Measurements from ENCODE around the gene CES1. TPM values are rescaled to one million over a fixed set of nuclear protein-coding genes. Genes with fewer than 3 reads are reported as not detected.
"Not testable (repeated sequence)": the region's sequence is repeated elsewhere in the genome, so short reads cannot be mapped to it uniquely, and the experiment has no call there.

Gene CES1
- total and polyA plus RNA-seq, 2 donors (not counting 1 experiment from before 2014, with no cell fraction given): 15.0 to 41.6 TPM

DNA sequence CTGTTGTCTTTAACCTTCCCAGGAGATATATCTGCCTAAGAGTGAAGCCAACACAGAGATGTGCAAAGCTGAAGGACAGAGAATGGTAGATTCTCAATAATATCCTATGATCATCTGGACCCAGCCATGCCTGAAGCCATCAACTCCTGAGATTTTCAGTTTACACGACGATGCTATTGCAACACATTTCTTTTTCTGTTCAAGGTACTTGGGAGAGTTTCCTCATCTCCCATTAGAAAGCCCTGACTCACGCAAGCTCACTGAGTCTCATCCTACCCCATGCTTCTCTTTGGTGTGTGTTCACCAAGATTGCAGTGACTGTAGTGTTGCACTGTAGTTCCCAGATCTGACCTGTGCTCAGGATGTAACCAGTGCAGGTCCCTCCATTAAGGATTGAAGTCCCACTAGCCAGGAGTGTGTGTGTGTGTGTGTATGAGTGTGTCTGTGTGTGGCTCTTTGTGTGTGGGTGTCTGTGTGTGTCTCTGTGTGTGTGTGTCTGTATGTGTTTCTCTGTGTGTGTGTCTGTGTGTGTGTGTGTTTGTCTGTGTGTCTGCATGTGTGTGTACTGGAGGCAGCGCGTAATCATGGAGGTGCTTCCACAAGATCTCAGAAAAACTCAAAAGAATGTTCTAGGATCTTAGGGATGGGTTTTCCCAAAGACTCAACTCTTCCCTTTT lies 15.5 kb downstream of the CES1 start:
- Histone ChIP-seq H3K36me3 (ENCODE audit: control insufficient read depth, insufficient read depth, low read length) (no peaks in the 10 kb centered on the region), H3K4me1 (ENCODE audit: control insufficient read depth, extremely low read depth, insufficient read depth, low read length) (no peaks in the 10 kb centered on the region), H4K20me1 (ENCODE audit: control insufficient read depth, extremely low read depth, insufficient read depth, low read length) (no peaks in the 10 kb centered on the region)

DNA sequence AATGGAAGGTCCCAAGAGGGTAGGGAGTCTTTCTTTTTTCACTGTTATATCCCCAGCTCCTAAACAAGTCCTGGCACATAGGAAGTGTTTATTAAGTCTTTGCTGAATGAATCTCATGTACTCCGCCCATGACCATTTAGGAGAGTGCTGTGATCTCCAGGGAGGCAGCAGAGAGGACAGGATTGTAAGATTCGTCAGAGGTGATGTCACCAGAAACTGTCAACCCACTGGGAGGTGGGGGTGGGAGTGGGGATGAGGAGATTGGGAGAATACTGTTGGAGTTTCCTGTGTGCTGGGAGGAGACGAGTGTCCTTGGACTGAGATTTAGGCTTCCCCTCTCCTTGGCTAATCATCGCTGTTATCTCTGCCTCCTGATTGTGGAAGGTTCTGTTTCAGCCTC lies 16.7 kb downstream of the CES1 start:
- not testable (repeated sequence) for H4K20me1 ChIP-seq (ENCODE audit: control insufficient read depth, extremely low read depth, insufficient read depth, low read length); DNase-seq (ENCODE audit: low read depth in 2 of 2); H3K4me3 ChIP-seq (replicated peaks in 1 of 4; ENCODE audit: control extremely low read depth in 1 of 4, insufficient read depth in 1 of 4, low read depth in 3 of 4, low read length in 4 of 4); H3K9me3 ChIP-seq (ENCODE audit: control insufficient read depth, insufficient read depth, low read depth, low read length); H3K4me1 ChIP-seq (ENCODE audit: control insufficient read depth, extremely low read depth, insufficient read depth, low read length); H3K4me2 ChIP-seq (ENCODE audit: extremely low read depth, insufficient read depth, low read length); H2AFZ ChIP-seq (ENCODE audit: low read length); H3K9ac ChIP-seq (ENCODE audit: insufficient read depth, low read length); H3K27ac ChIP-seq (ENCODE audit: insufficient read depth, low read length); H3K79me2 ChIP-seq (ENCODE audit: control insufficient read depth, insufficient read depth, low read length); H3K36me3 ChIP-seq (ENCODE audit: control insufficient read depth, insufficient read depth, low read length); H3K27me3 ChIP-seq (ENCODE audit: control insufficient read depth, insufficient read depth, low read length)

More for the DNA sequence above, 15.5 kb downstream of the CES1 start:
- Histone ChIP-seq H3K27ac (ENCODE audit: insufficient read depth, low read length) (no peak overlapping the region), H2AFZ (ENCODE audit: low read length) (no peak overlapping the region), H3K79me2 (ENCODE audit: control insufficient read depth, insufficient read depth, low read length) (no peaks in the 10 kb centered on the region), H3K27me3 (ENCODE audit: control insufficient read depth, insufficient read depth, low read length) (no peaks in the 10 kb centered on the region), H3K4me3 (replicated peaks in 1 of 4; ENCODE audit: control extremely low read depth in 1 of 4, insufficient read depth in 1 of 4, low read depth in 3 of 4, low read length in 4 of 4) (no peak overlapping the region), H3K4me2 (ENCODE audit: extremely low read depth, insufficient read depth, low read length) (no peak overlapping the region), H3K9me3 (ENCODE audit: control insufficient read depth, insufficient read depth, low read depth, low read length) (no peaks in the 10 kb centered on the region), H3K9ac (ENCODE audit: insufficient read depth, low read length) (no peak overlapping the region)
- no peak for DNase-seq (ENCODE audit: low read depth in 2 of 2)
- TF ChIP-seq, protein P1, sequence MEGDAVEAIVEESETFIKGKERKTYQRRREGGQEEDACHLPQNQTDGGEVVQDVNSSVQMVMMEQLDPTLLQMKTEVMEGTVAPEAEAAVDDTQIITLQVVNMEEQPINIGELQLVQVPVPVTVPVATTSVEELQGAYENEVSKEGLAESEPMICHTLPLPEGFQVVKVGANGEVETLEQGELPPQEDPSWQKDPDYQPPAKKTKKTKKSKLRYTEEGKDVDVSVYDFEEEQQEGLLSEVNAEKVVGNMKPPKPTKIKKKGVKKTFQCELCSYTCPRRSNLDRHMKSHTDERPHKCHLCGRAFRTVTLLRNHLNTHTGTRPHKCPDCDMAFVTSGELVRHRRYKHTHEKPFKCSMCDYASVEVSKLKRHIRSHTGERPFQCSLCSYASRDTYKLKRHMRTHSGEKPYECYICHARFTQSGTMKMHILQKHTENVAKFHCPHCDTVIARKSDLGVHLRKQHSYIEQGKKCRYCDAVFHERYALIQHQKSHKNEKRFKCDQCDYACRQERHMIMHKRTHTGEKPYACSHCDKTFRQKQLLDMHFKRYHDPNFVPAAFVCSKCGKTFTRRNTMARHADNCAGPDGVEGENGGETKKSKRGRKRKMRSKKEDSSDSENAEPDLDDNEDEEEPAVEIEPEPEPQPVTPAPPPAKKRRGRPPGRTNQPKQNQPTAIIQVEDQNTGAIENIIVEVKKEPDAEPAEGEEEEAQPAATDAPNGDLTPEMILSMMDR (conservative IDR thresholded peaks at IDR 0.05 in 1 of 2, IDR thresholded peaks at IDR 0.05 in 1 of 2; ENCODE audit: low read depth in 1 of 2, low read length in 2 of 2): no peak
- no peak for TF ChIP-seq EZH2 (IDR thresholded peaks at IDR 0.05; ENCODE audit: low read length, missing control alignments)

DNA sequence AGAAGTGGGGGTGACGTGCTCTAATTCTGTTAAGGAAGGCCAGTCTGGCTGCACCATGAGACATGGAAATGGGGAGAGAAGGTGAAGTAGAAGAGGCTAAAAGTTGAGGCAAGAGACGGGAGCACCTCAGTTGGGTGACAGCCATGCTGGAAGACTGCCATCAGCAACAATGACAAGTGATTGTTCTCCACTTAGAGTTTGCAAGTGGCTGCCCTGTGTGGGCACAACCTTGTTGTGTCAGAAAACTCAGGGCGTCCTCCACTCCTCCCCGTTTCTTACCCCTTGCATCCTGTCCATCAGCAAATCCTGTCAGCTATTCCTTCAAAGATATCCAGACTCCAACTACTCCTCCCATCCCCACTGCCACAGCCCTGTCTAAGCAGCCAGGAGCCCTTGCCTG lies 17.6 kb downstream of the CES1 start:
- no peak overlapping the region for H3K9ac ChIP-seq (ENCODE audit: insufficient read depth, low read length)
- H3K27ac ChIP-seq (ENCODE audit: insufficient read depth, low read length): no peak overlapping the region
- H4K20me1 ChIP-seq (ENCODE audit: control insufficient read depth, extremely low read depth, insufficient read depth, low read length): no peaks in the 10 kb centered on the region
- DNase-seq (ENCODE audit: low read depth in 2 of 2): no peak
- no peaks in the 10 kb centered on the region for H3K36me3 ChIP-seq (ENCODE audit: control insufficient read depth, insufficient read depth, low read length)
- H2AFZ ChIP-seq (ENCODE audit: low read length): no peak overlapping the region
- H3K4me2 ChIP-seq (ENCODE audit: extremely low read depth, insufficient read depth, low read length): no peak overlapping the region
- no peaks in the 10 kb centered on the region for H3K4me1 ChIP-seq (ENCODE audit: control insufficient read depth, extremely low read depth, insufficient read depth, low read length)
- H3K79me2 ChIP-seq (ENCODE audit: control insufficient read depth, insufficient read depth, low read length): no peaks in the 10 kb centered on the region
- no peaks in the 10 kb centered on the region for H3K9me3 ChIP-seq (ENCODE audit: control insufficient read depth, insufficient read depth, low read depth, low read length)
- no peak overlapping the region for H3K4me3 ChIP-seq (replicated peaks in 1 of 4; ENCODE audit: control extremely low read depth in 1 of 4, insufficient read depth in 1 of 4, low read depth in 3 of 4, low read length in 4 of 4)
- H3K27me3 ChIP-seq (ENCODE audit: control insufficient read depth, insufficient read depth, low read length): no peaks in the 10 kb centered on the region
- TF ChIP-seq, protein P1 (conservative IDR thresholded peaks at IDR 0.05 in 1 of 2, IDR thresholded peaks at IDR 0.05 in 1 of 2; ENCODE audit: low read depth in 1 of 2, low read length in 2 of 2): no peak
- TF ChIP-seq EZH2 (IDR thresholded peaks at IDR 0.05; ENCODE audit: low read length, missing control alignments): no peak

DNA sequence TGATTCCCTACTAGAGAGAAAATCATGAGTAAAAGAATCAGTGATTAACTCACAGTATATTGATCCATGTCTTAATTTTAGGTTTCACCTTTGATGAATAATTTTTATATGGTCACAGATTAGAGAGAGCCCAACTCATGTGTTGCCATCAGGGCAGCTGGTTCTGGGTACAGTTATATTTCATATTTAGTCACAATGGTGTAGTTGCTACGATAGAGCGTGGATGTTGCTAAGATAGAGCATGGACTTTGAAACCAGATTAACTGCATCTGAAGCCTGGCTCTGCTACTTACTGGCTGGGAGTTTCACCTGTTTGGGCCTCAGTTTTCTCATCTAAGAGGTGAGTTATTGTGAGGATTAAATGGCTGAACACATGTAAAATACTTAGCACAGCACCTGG lies 18.7 kb downstream of the CES1 start:
- H3K9ac ChIP-seq (ENCODE audit: insufficient read depth, low read length); H3K4me2 ChIP-seq (ENCODE audit: extremely low read depth, insufficient read depth, low read length); H2AFZ ChIP-seq (ENCODE audit: low read length); DNase-seq (ENCODE audit: low read depth in 2 of 2); H3K27me3 ChIP-seq (ENCODE audit: control insufficient read depth, insufficient read depth, low read length); H3K27ac ChIP-seq (ENCODE audit: insufficient read depth, low read length); H4K20me1 ChIP-seq (ENCODE audit: control insufficient read depth, extremely low read depth, insufficient read depth, low read length); H3K36me3 ChIP-seq (ENCODE audit: control insufficient read depth, insufficient read depth, low read length); H3K9me3 ChIP-seq (ENCODE audit: control insufficient read depth, insufficient read depth, low read depth, low read length); H3K4me3 ChIP-seq (replicated peaks in 1 of 4; ENCODE audit: control extremely low read depth in 1 of 4, insufficient read depth in 1 of 4, low read depth in 3 of 4, low read length in 4 of 4); H3K4me1 ChIP-seq (ENCODE audit: control insufficient read depth, extremely low read depth, insufficient read depth, low read length); H3K79me2 ChIP-seq (ENCODE audit: control insufficient read depth, insufficient read depth, low read length): not testable (repeated sequence)

DNA sequence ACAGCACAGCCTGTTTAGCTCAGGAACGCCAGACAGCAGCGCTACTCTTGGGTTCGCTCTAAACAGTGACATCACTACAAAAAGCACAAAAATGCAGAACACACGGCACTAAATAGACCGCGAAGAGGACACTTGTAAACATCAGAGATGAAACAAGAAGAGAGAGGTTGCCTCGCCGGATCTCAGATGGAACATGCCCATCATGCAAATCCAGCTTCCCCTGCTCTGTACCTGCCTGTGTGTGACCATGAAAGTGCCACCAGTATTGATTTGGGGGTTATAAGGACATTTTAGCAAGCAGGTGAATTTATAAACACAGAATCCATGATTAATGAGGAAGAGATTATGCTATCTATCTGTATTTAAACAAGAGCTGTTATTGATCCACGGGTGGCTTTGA lies 19.2 kb downstream of the CES1 start:
- DNase-seq (ENCODE audit: low read depth in 2 of 2); H3K27ac ChIP-seq (ENCODE audit: insufficient read depth, low read length); H3K4me1 ChIP-seq (ENCODE audit: control insufficient read depth, extremely low read depth, insufficient read depth, low read length); H3K4me3 ChIP-seq (replicated peaks in 1 of 4; ENCODE audit: control extremely low read depth in 1 of 4, insufficient read depth in 1 of 4, low read depth in 3 of 4, low read length in 4 of 4); H2AFZ ChIP-seq (ENCODE audit: low read length); H3K27me3 ChIP-seq (ENCODE audit: control insufficient read depth, insufficient read depth, low read length); H3K79me2 ChIP-seq (ENCODE audit: control insufficient read depth, insufficient read depth, low read length); H3K9ac ChIP-seq (ENCODE audit: insufficient read depth, low read length); H3K4me2 ChIP-seq (ENCODE audit: extremely low read depth, insufficient read depth, low read length); H3K36me3 ChIP-seq (ENCODE audit: control insufficient read depth, insufficient read depth, low read length); H4K20me1 ChIP-seq (ENCODE audit: control insufficient read depth, extremely low read depth, insufficient read depth, low read length); H3K9me3 ChIP-seq (ENCODE audit: control insufficient read depth, insufficient read depth, low read depth, low read length): not testable (repeated sequence)

All from fibroblast of lung (primary cell).